OCI-LY1 (cell line): ENCODE measurements around the gene PRPF39.

Experiments
- H2AFZ ChIP-seq: fragments of 200-600 bp; sonication (generic), shearing (Covaris generic); 2 replicates; pipeline ENCODE4 v1.6.0; 2014; ENCODE audit warnings: antibody characterized with exemption, mild to moderate bottlenecking, low read length
- H3F3A ChIP-seq: fragments of 200-600 bp; sonication (generic), shearing (Covaris generic); 2 replicates; pipeline ENCODE4 v1.6.0; 2014; ENCODE audit warnings: mild to moderate bottlenecking, antibody characterized with exemption, low read length, moderate library complexity; ENCODE audit not compliant: insufficient read depth
- H3K27ac ChIP-seq: fragments of 200-600 bp; sonication (generic); 2 replicates; pipeline ENCODE4 v1.5.1; 2014; ENCODE audit warnings: low read length, mixed run types, mild to moderate bottlenecking, low read depth; ENCODE audit not compliant: poor library complexity, severe bottlenecking
- H3K27me3 ChIP-seq: fragments of 200-600 bp; sonication (generic); 2 replicates; pipeline ENCODE4 v1.6.0; 2014; ENCODE audit warnings: antibody characterized with exemption, mild to moderate bottlenecking, low read length, moderate library complexity; ENCODE audit not compliant: insufficient read depth
- H3K36me3 ChIP-seq: fragments of 200-600 bp; sonication (generic); 2 replicates; pipeline ENCODE4 v1.6.1; 2014; ENCODE audit warnings: mild to moderate bottlenecking, antibody characterized with exemption, low read length, moderate library complexity, mixed read lengths; ENCODE audit not compliant: insufficient read depth
- H3K4me1 ChIP-seq: fragments of 200-600 bp; sonication (generic); 2 replicates; pipeline ENCODE4 v1.5.1; 2014; ENCODE audit warnings: mild to moderate bottlenecking, low read length, moderate library complexity; ENCODE audit not compliant: insufficient read depth, severe bottlenecking
- H3K4me2 ChIP-seq: fragments of 200-600 bp; sonication (generic), shearing (Covaris generic); 2 replicates; pipeline ENCODE4 v1.6.1; 2014; ENCODE audit warnings: low read length
- H3K4me3 ChIP-seq: fragments of 200-600 bp; sonication (generic); 2 replicates; pipeline ENCODE4 v1.5.1; 2014; ENCODE audit warnings: low read length, low read depth, mild to moderate bottlenecking, mixed read lengths; ENCODE audit not compliant: poor library complexity, severe bottlenecking
- H3K79me2 ChIP-seq: fragments of 200-600 bp; shearing (Covaris generic); 2 replicates; pipeline ENCODE4 v1.6.1; 2016; ENCODE audit warnings: mixed run types, low read length, mixed read lengths; ENCODE audit not compliant: insufficient read depth
- H3K9ac ChIP-seq: fragments of 200-600 bp; sonication (generic), shearing (Covaris generic); 2 replicates; pipeline ENCODE4 v1.6.1; 2014; ENCODE audit warnings: mild to moderate bottlenecking, low read length, mixed read lengths
- H3K9me2 ChIP-seq: fragments of 200-600 bp; sonication (generic), shearing (Covaris generic); 2 replicates; pipeline ENCODE4 v1.6.1; 2014; ENCODE audit warnings: low read depth, mild to moderate bottlenecking, low read length, mixed read lengths
- H3K9me3 ChIP-seq: fragments of 200-600 bp; shearing (Covaris generic); 2 replicates; pipeline ENCODE4 v1.6.1; 2014; ENCODE audit warnings: low read length, mixed read lengths
- H4K20me1 ChIP-seq: fragments of 200-600 bp; sonication (generic), shearing (Covaris generic); 2 replicates; pipeline ENCODE4 v1.6.0; 2016; ENCODE audit warnings: mild to moderate bottlenecking, low read length; ENCODE audit not compliant: insufficient read depth
- EZH2 ChIP-seq: fragments of 200-600 bp; sonication (generic), shearing (Covaris generic); IDR thresholded peaks from 2 replicates; pipeline ENCODE4 v1.8.0; 2017; ENCODE audit warnings: borderline replicate concordance, mixed run types, mild to moderate bottlenecking, antibody characterized with exemption, low read length, moderate library complexity, mixed read lengths
- TF ChIP-seq, protein P1 (sequence below): fragments of 200-600 bp; sonication (generic), shearing (Covaris generic); IDR thresholded peaks from 2 replicates; pipeline ENCODE4 v1.5.1; 2017; ENCODE audit warnings: mild to moderate bottlenecking, antibody characterized with exemption, low read length, moderate library complexity, mixed read lengths

The PRPF39 gene

DNA sequence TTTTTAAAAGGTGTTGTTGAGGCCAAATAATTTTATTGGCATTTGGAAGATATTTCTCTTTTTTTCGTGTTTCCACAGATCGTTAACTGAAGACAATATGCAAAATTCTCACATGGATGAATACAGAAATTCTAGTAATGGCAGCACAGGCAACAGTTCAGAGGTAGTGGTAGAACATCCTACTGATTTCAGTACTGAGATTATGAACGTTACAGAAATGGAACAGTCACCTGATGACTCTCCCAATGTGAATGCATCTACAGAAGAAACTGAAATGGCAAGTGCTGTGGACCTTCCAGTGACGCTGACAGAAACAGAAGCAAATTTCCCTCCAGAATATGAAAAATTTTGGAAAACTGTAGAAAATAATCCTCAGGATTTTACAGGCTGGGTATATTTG lies 11.2 kb downstream of the PRPF39 start:
- H3K4me1 ChIP-seq = no peaks in the 10 kb centered on the region
- TF ChIP-seq, protein P1, sequence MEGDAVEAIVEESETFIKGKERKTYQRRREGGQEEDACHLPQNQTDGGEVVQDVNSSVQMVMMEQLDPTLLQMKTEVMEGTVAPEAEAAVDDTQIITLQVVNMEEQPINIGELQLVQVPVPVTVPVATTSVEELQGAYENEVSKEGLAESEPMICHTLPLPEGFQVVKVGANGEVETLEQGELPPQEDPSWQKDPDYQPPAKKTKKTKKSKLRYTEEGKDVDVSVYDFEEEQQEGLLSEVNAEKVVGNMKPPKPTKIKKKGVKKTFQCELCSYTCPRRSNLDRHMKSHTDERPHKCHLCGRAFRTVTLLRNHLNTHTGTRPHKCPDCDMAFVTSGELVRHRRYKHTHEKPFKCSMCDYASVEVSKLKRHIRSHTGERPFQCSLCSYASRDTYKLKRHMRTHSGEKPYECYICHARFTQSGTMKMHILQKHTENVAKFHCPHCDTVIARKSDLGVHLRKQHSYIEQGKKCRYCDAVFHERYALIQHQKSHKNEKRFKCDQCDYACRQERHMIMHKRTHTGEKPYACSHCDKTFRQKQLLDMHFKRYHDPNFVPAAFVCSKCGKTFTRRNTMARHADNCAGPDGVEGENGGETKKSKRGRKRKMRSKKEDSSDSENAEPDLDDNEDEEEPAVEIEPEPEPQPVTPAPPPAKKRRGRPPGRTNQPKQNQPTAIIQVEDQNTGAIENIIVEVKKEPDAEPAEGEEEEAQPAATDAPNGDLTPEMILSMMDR = no peak
- no peaks in the 10 kb centered on the region for H3K9me2 ChIP-seq
- no peaks in the 10 kb centered on the region for H3K9me3 ChIP-seq
- peaks cover 45% of the 10 kb centered on the region for H3K79me2 ChIP-seq
- no peak overlapping the region for H3K9ac ChIP-seq
- no peaks in the 10 kb centered on the region for H3K27me3 ChIP-seq
- no peaks in the 10 kb centered on the region for H4K20me1 ChIP-seq
- no peaks in the 10 kb centered on the region; the same call in 1 of the 2 replicates for H3F3A ChIP-seq
- no peak overlapping the region for H3K4me3 ChIP-seq
- peaks cover 87% of the 10 kb centered on the region for H3K36me3 ChIP-seq
- H3K4me2 ChIP-seq = no peak overlapping the region
- H3K27ac ChIP-seq = no peak overlapping the region
- no peak overlapping the region for H2AFZ ChIP-seq

DNA sequence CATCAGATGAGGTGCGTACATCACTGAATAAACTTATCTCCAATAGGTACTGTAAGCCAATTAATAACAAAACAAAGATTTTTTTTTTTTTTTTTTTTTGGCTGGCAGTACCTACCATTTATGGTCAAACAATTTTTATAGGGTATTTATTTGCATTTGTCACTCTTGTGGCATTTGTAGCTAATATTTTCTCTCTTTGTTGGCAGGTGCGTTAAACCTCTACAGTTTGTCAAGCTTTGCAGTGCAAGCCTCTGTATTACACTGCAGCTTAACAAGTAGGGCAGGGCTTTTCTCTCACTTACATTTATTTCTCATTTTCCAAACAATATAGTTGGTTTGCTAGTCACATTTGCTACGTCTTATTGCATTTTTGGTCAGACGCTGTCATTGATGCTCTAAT lies 12.3 kb downstream of the PRPF39 start:
- no peak overlapping the region for H3K27ac ChIP-seq
- no peaks in the 10 kb centered on the region for H3K4me1 ChIP-seq
- H3K9me3 ChIP-seq = no peaks in the 10 kb centered on the region
- no peak overlapping the region for H2AFZ ChIP-seq
- peaks cover 41% of the 10 kb centered on the region for H3K79me2 ChIP-seq
- no peak overlapping the region for H3K9ac ChIP-seq
- H3K27me3 ChIP-seq = no peaks in the 10 kb centered on the region
- TF ChIP-seq, protein P1 = no peak
- no peak for TF ChIP-seq EZH2
- no peak overlapping the region for H3K4me2 ChIP-seq
- H3F3A ChIP-seq = no peaks in the 10 kb centered on the region; the same call in 1 of the 2 replicates
- H3K9me2 ChIP-seq = no peaks in the 10 kb centered on the region
- peaks cover 87% of the 10 kb centered on the region for H3K36me3 ChIP-seq
- H4K20me1 ChIP-seq = no peaks in the 10 kb centered on the region
- H3K4me3 ChIP-seq = no peak overlapping the region

DNA sequence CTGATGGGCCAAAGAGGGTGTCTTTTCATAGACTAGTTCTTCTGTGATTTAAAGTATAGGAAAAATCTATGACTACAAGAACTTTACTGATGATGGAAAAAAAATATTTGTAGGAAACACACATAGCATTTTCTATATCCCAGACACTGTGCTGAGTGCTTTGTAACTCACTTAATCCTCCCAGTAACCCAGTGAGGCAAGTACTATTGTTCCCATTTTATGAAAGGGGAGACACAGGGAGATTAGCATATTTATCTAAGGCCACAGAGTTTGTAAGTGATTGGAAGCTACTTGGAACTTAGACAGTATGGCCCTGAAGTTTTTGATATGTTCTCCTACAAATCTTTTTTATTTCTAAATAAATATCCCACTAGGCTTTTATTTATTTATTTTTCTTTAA lies 19.9 kb downstream of the PRPF39 start:
- Histone ChIP-seq H3K4me1 (no peaks in the 10 kb centered on the region), H4K20me1 (no peaks in the 10 kb centered on the region), H3K9ac (no peak overlapping the region), H3K9me3 (no peaks in the 10 kb centered on the region), H3K4me2 (no peak overlapping the region), H3K4me3 (no peak overlapping the region), H3K79me2 (peaks cover 9% of the 10 kb centered on the region), H3K27ac (no peak overlapping the region), H3F3A (no peaks in the 10 kb centered on the region), H3K9me2 (no peaks in the 10 kb centered on the region), H3K36me3 (peaks cover 93% of the 10 kb centered on the region), H2AFZ (no peak overlapping the region), H3K27me3 (no peaks in the 10 kb centered on the region)
- TF ChIP-seq EZH2 = no peak
- TF ChIP-seq, protein P1 = no peak
